DND-41 (cell line): ENCODE data around the gene PLP2.

Source experiments
- ATAC-seq: fragments of 200-7000 bp; cut with Tn5 transposase; 3 replicates; pipeline ENCODE4 v1.9.1; 2021; ENCODE audit warnings: low read depth; ENCODE audit not compliant: insufficient read depth
- DNase-seq: peaks from one replicate; pipeline ENCODE4 v3.0.0-alpha.2; 2020
- H2AFZ ChIP-seq: 2 replicates; pipeline ENCODE4 v1.6.0; 2012; ENCODE audit warnings: low read depth, low read length
- H3K27ac ChIP-seq: 2 replicates; pipeline ENCODE4 v1.5.1; 2012; ENCODE audit warnings: low read length, inconsistent platforms
- H3K27me3 ChIP-seq: fragments of 200-600 bp; sonication (generic); 2 replicates; pipeline ENCODE4 v1.6.0; 2012; ENCODE audit warnings: low read length, mild to moderate bottlenecking, inconsistent platforms; ENCODE audit not compliant: insufficient read depth, poor library complexity
- H3K36me3 ChIP-seq: 2 replicates; pipeline ENCODE4 v1.5.1; 2012; ENCODE audit warnings: low read length, inconsistent platforms; ENCODE audit not compliant: insufficient read depth
- H3K4me1 ChIP-seq: 2 replicates; pipeline ENCODE4 v1.5.1; 2012; ENCODE audit warnings: mild to moderate bottlenecking, low read length; ENCODE audit not compliant: insufficient read depth
- H3K4me2 ChIP-seq: 2 replicates; pipeline ENCODE4 v1.6.0; 2012; ENCODE audit warnings: mild to moderate bottlenecking, moderate library complexity, low read length, inconsistent platforms; ENCODE audit not compliant: insufficient read depth
- H3K4me3 ChIP-seq, 2 experiments: fragments of 200-600 bp in 1 of 2; shearing (Covaris generic) in 1 of 2; 2 replicates each; pipeline ENCODE4 v1.5.1; 2012 to 2016; ENCODE audit warnings: inconsistent platforms in 2 of 2, low read length in 2 of 2, mild to moderate bottlenecking in 2 of 2, low read depth in 1 of 2, moderate library complexity in 1 of 2
- H3K79me2 ChIP-seq: 2 replicates; pipeline ENCODE4 v1.6.0; 2012; ENCODE audit warnings: low read length, inconsistent platforms; ENCODE audit not compliant: insufficient read depth
- H3K9ac ChIP-seq: 2 replicates; pipeline ENCODE4 v1.6.0; 2012; ENCODE audit warnings: low read depth, mild to moderate bottlenecking, inconsistent platforms, low read length, moderate library complexity
- H3K9me3 ChIP-seq: 2 replicates; pipeline ENCODE4 v1.5.1; 2012; ENCODE audit warnings: low read length, moderate library complexity, mild to moderate bottlenecking, inconsistent platforms; ENCODE audit not compliant: insufficient read depth, severe bottlenecking
- H4K20me1 ChIP-seq: 2 replicates; pipeline ENCODE4 v1.6.0; 2012; ENCODE audit warnings: low read length; ENCODE audit not compliant: insufficient read depth
- EZH2 ChIP-seq: IDR thresholded peaks from 3 replicates; pipeline ENCODE4 v1.6.1; 2012; ENCODE audit warnings: borderline replicate concordance, low read depth, mild to moderate bottlenecking, moderate library complexity, low read length, inconsistent platforms; ENCODE audit not compliant: severe bottlenecking
- TF ChIP-seq, protein P1 (sequence below): IDR thresholded peaks from 2 replicates; pipeline ENCODE4 v1.5.1; 2012; ENCODE audit warnings: borderline replicate concordance, low read length, moderate library complexity, mild to moderate bottlenecking; ENCODE audit not compliant: poor library complexity, severe bottlenecking; ENCODE audit errors: extremely low read depth

PLP2 gene

DNA sequence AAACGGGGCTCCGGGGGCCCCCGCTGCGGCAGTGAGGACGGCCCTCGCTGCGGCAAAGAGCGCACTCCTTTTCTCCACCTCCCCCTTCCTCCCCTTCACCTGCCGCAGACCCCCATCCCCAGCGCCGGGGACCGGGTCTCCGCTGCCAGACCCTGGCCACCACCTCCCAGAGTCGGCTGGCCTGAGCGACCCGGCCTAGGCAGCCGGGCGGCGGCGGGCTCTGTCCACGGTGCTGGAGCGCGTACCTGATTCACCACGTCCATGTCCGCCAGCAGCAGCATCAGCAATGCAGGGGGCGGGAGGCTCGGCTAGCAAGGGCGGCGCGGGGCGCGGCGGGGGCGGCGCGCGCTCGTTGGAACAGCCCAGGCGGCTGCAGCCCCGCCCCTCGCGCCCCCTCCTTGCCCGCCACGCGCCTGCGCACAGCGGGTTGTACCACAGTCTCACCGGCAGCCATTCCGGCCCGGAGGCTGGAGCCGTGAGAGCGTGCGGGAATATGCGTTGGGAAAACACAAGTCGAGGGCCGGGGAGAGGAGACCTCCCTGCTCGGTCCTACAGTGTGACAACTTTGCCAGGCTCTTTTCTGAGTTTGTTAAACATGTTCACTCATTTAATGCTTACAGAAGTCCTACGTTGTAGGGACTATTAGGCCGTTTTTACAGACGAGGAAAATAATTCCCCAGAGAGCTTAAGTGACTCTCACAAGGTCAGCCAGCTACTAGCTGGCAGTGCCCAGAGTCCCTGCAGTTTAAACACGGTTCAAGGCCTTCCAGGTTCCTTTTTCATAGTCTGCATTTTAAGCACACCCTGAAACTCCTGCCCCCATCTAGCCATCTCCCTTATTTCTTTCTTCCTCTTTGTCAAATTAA, 28.4 kb downstream of the PLP2 start, which contains the start of gene SYP:
Gene SYP, minus strand, starts transcription at position 288 of the 866 bp plus-strand sequence. Its CDS starts 7 bp downstream, at position 281.
- H3K36me3 ChIP-seq, result no peaks in the 10 kb centered on the region
- peak within 1 kb of the TSS; percentile 89 for H2AFZ ChIP-seq
- TF ChIP-seq, protein P1, sequence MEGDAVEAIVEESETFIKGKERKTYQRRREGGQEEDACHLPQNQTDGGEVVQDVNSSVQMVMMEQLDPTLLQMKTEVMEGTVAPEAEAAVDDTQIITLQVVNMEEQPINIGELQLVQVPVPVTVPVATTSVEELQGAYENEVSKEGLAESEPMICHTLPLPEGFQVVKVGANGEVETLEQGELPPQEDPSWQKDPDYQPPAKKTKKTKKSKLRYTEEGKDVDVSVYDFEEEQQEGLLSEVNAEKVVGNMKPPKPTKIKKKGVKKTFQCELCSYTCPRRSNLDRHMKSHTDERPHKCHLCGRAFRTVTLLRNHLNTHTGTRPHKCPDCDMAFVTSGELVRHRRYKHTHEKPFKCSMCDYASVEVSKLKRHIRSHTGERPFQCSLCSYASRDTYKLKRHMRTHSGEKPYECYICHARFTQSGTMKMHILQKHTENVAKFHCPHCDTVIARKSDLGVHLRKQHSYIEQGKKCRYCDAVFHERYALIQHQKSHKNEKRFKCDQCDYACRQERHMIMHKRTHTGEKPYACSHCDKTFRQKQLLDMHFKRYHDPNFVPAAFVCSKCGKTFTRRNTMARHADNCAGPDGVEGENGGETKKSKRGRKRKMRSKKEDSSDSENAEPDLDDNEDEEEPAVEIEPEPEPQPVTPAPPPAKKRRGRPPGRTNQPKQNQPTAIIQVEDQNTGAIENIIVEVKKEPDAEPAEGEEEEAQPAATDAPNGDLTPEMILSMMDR, result no peak
- TF ChIP-seq EZH2, result no peak
- H3K4me3 ChIP-seq, result peak within 1 kb of the TSS; percentile 16 to 61; a peak in 3 of 4 replicates
- H3K27me3 ChIP-seq, result no peaks in the 10 kb centered on the region
- no peaks in the 10 kb centered on the region for H3K79me2 ChIP-seq
- ATAC-seq, result peak; percentile 96
- H3K4me1 ChIP-seq, result peaks cover 19% of the 10 kb centered on the region
- DNase-seq, result peak; percentile 89
- no peaks in the 10 kb centered on the region for H3K9me3 ChIP-seq
- peak within 1 kb of the TSS; percentile 75 for H3K4me2 ChIP-seq
- peak within 1 kb of the TSS; percentile 87 for H3K27ac ChIP-seq
- peak within 1 kb of the TSS; percentile 67 for H3K9ac ChIP-seq
- H4K20me1 ChIP-seq, result no peaks in the 10 kb centered on the region

DNA sequence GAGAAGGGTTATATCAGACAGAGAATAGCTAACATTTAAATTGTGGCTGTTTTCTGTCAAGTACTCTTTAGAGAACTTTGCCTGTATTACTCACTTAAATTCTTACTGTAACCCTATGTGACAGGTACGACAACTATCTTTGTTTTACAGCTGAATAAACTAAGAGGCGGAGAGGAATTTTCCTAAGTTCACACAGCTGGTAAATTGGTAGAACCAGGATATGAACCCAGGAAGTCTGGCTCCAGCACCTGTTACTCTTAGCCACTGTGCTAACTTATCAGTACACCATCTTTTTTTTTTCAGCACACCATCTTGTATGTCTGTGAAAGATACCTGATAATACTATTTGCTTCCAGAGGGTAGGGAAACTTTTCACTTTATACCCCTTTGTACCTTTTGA, 30.3 kb downstream of the PLP2 start:
- no peak overlapping the region for H3K4me3 ChIP-seq
- no peak for ATAC-seq
- H3K36me3 ChIP-seq, result no peaks in the 10 kb centered on the region

DNA sequence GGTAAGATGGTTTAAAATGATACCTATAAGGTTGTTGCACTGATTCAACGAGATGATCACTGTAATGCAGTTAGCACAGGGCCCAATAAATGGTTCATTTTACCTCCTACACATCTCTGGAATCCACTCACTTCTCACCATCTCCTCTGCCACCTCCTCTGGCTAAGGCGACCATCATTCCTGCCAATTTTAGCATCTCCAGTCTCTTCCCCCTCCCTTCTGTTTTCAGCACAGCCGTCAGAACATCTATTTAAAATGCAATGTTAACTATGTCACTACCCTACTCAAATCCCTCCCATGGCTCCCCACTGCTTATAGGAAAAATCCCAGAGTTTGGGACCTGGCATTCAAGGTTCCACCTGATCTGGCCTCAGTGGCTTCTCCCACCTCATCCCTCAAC, 31.8 kb downstream of the PLP2 start:
- no peaks in the 10 kb centered on the region for H3K36me3 ChIP-seq
- peaks cover 19% of the 10 kb centered on the region for H3K4me1 ChIP-seq
- TF ChIP-seq, protein P1, result no peak
- no peak for TF ChIP-seq EZH2
- ATAC-seq (no peak), DNase-seq (no peak)
- no peak overlapping the region for H3K27ac ChIP-seq
- no peaks in the 10 kb centered on the region for H4K20me1 ChIP-seq
- H3K4me3 ChIP-seq, result no peak overlapping the region
- H3K4me2 ChIP-seq, result no peak overlapping the region
- H2AFZ ChIP-seq, result no peak overlapping the region
- H3K27me3 ChIP-seq, result no peaks in the 10 kb centered on the region
- no peaks in the 10 kb centered on the region for H3K79me2 ChIP-seq
- H3K9me3 ChIP-seq, result no peaks in the 10 kb centered on the region
- no peak overlapping the region for H3K9ac ChIP-seq

More for the DNA sequence above, 30.3 kb downstream of the PLP2 start:
- no peaks in the 10 kb centered on the region for H3K27me3 ChIP-seq
- no peak overlapping the region for H3K27ac ChIP-seq
- no peak for TF ChIP-seq EZH2
- TF ChIP-seq, protein P1, result no peak
- H3K4me2 ChIP-seq, result no peak overlapping the region
- H3K9ac ChIP-seq, result no peak overlapping the region
- no peaks in the 10 kb centered on the region for H4K20me1 ChIP-seq
- peaks cover 19% of the 10 kb centered on the region for H3K4me1 ChIP-seq
- no peaks in the 10 kb centered on the region for H3K9me3 ChIP-seq
- no peaks in the 10 kb centered on the region for H3K79me2 ChIP-seq
- DNase-seq, result no peak
- no peak overlapping the region for H2AFZ ChIP-seq
